H1 (cell line): ENCODE results near the gene NRXN2. TPM values are rescaled to one million over a fixed set of nuclear protein-coding genes. Genes with fewer than 3 reads are reported as not detected.

ENCODE experiments used
- ASH2L ChIP-seq: fragments of 200-600, 300-600 bp; sonication (generic); IDR thresholded peaks from one replicate; pipeline ENCODE4 v1.7.1; 2017; ENCODE audit warnings: low read length
- BCL11A ChIP-seq, 2 experiments: IDR thresholded peaks; one replicate each; pipeline ENCODE4 v1.6.1; 2011; ENCODE audit warnings: low read depth in 2 of 2, low read length in 2 of 2, mild to moderate bottlenecking in 2 of 2
- CHD2 ChIP-seq: IDR thresholded peaks from 2 replicates; pipeline ENCODE4 v1.6.1; 2012; ENCODE audit warnings: low read length, improper control_type of control experiment
- KDM4A ChIP-seq: IDR thresholded peaks from one replicate; pipeline ENCODE4 v1.7.1; 2012; ENCODE audit warnings: low read depth, mild to moderate bottlenecking, moderate library complexity, low read length, inconsistent platforms; ENCODE audit not compliant: severe bottlenecking
- MAFK ChIP-seq: IDR thresholded peaks from 2 replicates; pipeline ENCODE4 v1.6.1; 2012; ENCODE audit warnings: low read depth, mild to moderate bottlenecking, improper control_type of control experiment, low read length
- PHF8 ChIP-seq: fragments of 200-600 bp; sonication (generic); conservative IDR thresholded peaks from 2 replicates; pipeline ENCODE4 v1.7.1; 2012; ENCODE audit warnings: low read depth, mild to moderate bottlenecking, inconsistent platforms, low read length, moderate library complexity
- RAD21 ChIP-seq, 2 experiments: IDR thresholded peaks in 1 of 2; conservative IDR thresholded peaks in 1 of 2; 2 replicates each; pipeline ENCODE4 v1.6.1; 2011; ENCODE audit warnings: low read depth in 2 of 2, low read length in 2 of 2, improper control_type of control experiment in 1 of 2, inconsistent platforms in 1 of 2, mild to moderate bottlenecking in 1 of 2, moderate library complexity in 1 of 2
- RFX5 ChIP-seq: IDR thresholded peaks from 2 replicates; pipeline ENCODE4 v1.6.1; 2011; ENCODE audit warnings: low read depth, low read length, improper control_type of control experiment, borderline replicate concordance
- RNF2 ChIP-seq: fragments of 200-900, 300-1000 bp; sonication (generic); IDR thresholded peaks from 2 replicates; pipeline ENCODE4 v1.7.1; 2016; ENCODE audit warnings: borderline replicate concordance, low read depth, mild to moderate bottlenecking, antibody characterized with exemption, low read length; ENCODE audit not compliant: poor library complexity, severe bottlenecking; ENCODE audit errors: missing control alignments
- SP4 ChIP-seq: IDR thresholded peaks from 2 replicates; pipeline ENCODE4 v1.6.1; 2012; ENCODE audit warnings: low read length, inconsistent platforms
- SUZ12 ChIP-seq: fragments of 200-600 bp; sonication (generic); IDR thresholded peaks from 2 replicates; pipeline ENCODE4 v1.6.1; 2012; ENCODE audit warnings: mild to moderate bottlenecking, inconsistent platforms, low read length, moderate library complexity, mixed read lengths
- TAF1 ChIP-seq: IDR thresholded peaks from 2 replicates; pipeline ENCODE4 v1.6.1; 2011; ENCODE audit warnings: mild to moderate bottlenecking, low read depth, low read length
- TAF7 ChIP-seq: optimal IDR thresholded peaks from 2 replicates; pipeline ENCODE3; 2011; ENCODE audit warnings: low read depth, mild to moderate bottlenecking, inconsistent platforms, low read length, moderate library complexity, borderline replicate concordance
- TBP ChIP-seq: IDR thresholded peaks from 2 replicates; pipeline ENCODE4 v1.6.1; 2011; ENCODE audit warnings: low read depth, low read length, improper control_type of control experiment
- YY1 ChIP-seq: IDR thresholded peaks from 2 replicates; pipeline ENCODE4 v1.6.1; 2011; ENCODE audit warnings: low read depth, mild to moderate bottlenecking, low read length
- ZNF274 ChIP-seq: IDR thresholded peaks from 2 replicates; pipeline ENCODE4 v1.7.0; 2012; ENCODE audit warnings: low read length, borderline replicate concordance; ENCODE audit errors: extremely low read depth
- polyA plus RNA-seq, 7 experiments: library from polyadenylated mRNA; depleted of rRNA in 3 of 7; stranded (reverse) in 5 of 7; unstranded in 2 of 7; fragments of >200 nt in 5 of 7; fragments of 200-250 nt in 2 of 7; gene quantifications; 1 replicate in 5 of 7; 2 replicates in 1 of 7; 4 replicates in 1 of 7; pipeline versions ENCODE4 v1.2.1 to v1.2.3, GENCODE V29; 2011 to 2013; ENCODE audit warnings: missing spikeins in 2 of 7, mixed read lengths in 2 of 7
- total RNA-seq: library from RNA; stranded (reverse); fragmentation: NEBNext Ultra II Directional; extraction: Animal tissue kit (Norgen Biotek cat#: 25700); gene quantifications from 2 replicates; pipeline ENCODE4 v1.2.1, GENCODE V29; 2021
- TF ChIP-seq, protein P1 (sequence below), 3 experiments: IDR thresholded peaks; 1 replicate in 2 of 3; 2 replicates in 1 of 3; pipeline versions ENCODE4 v1.5.1 to v1.6.1; 2011; ENCODE audit warnings: low read length in 3 of 3, mild to moderate bottlenecking in 3 of 3, inconsistent platforms in 2 of 3, low read depth in 1 of 3, moderate library complexity in 1 of 3; ENCODE audit not compliant: insufficient read depth in 1 of 3; ENCODE audit errors: control extremely low read depth in 1 of 3
- TF ChIP-seq, protein P2 (sequence below): IDR thresholded peaks from 2 replicates; pipeline ENCODE4 v1.6.1; 2012; ENCODE audit warnings: inconsistent platforms

Gene NRXN2
- total and polyA plus RNA-seq, 2 of the 8 experiments (the other 6 are each of a cell fraction or from before 2014, with no cell fraction given): 1.3 to 11.5 TPM

DNA sequence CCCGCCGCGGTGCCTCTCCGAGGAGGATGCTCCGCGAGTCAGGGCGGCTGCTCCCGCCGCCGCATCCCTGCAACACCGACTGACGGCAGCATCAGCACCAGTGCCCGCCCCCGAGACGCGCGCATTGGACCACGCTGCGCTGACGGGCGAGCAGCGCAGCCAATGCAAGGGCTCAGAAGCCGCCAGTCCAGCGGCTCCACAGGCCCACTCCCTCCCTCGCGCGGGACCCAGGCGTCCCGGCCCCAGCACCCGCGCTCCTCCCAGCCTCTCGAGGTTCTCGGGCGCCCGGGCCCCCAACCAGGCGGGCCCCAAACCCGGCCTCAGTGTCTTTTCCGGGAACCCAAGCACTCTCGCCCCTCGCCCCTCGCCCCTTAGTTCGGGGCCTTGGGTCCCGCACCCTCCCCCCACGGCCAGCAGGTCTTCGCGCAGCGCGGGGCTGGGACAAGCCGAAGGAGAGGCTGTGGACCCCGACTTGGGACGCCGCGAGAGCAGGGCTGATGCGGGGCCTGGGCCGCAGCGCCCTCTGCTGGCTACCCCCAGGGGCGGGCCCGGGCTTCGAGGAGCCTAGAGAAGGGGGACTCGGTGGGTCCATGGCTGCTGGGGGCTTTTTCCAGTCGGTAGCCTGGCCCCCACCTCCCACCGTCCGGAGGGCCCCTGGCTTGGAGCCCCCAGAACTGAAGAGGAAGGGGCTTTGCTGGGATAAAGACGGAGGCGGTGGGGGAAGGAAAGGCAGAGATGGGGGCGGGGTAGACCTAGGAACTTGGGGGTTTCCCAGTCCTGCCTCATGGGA lies at the start of gene NRXN2 (continued):
- TF ChIP-seq SP4: no peak
- TF ChIP-seq CHD2: peak; percentile 80
- peak; percentile 43 for TF ChIP-seq TAF7
- TF ChIP-seq MAFK: no peak
- peak; percentile 45 for TF ChIP-seq ASH2L
- no peak for TF ChIP-seq BCL11A (IDR thresholded peaks at IDR 0.05; ENCODE audit: low read depth in 2 of 2, low read length in 2 of 2)
- peak; percentile 74 to 84 for TF ChIP-seq RAD21 (IDR thresholded peaks at IDR 0.05 in 1 of 2, conservative IDR thresholded peaks at IDR 0.05 in 1 of 2; ENCODE audit: low read depth in 2 of 2, low read length in 2 of 2)
- peak; percentile 25; the same call in 1 of the 2 replicates for TF ChIP-seq YY1
- TF ChIP-seq RNF2: no peak
- TF ChIP-seq, protein P1, sequence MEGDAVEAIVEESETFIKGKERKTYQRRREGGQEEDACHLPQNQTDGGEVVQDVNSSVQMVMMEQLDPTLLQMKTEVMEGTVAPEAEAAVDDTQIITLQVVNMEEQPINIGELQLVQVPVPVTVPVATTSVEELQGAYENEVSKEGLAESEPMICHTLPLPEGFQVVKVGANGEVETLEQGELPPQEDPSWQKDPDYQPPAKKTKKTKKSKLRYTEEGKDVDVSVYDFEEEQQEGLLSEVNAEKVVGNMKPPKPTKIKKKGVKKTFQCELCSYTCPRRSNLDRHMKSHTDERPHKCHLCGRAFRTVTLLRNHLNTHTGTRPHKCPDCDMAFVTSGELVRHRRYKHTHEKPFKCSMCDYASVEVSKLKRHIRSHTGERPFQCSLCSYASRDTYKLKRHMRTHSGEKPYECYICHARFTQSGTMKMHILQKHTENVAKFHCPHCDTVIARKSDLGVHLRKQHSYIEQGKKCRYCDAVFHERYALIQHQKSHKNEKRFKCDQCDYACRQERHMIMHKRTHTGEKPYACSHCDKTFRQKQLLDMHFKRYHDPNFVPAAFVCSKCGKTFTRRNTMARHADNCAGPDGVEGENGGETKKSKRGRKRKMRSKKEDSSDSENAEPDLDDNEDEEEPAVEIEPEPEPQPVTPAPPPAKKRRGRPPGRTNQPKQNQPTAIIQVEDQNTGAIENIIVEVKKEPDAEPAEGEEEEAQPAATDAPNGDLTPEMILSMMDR (IDR thresholded peaks at IDR 0.05; ENCODE audit: control extremely low read depth in 1 of 3, insufficient read depth in 1 of 3, low read depth in 1 of 3, low read length in 3 of 3): peak in 2 of 3 experiments; percentile 90 to 91; a peak in 3 of 4 replicates
- peak; percentile 61 for TF ChIP-seq KDM4A
- TF ChIP-seq RFX5: no peak
- peak; percentile 55; the same call in 1 of the 2 replicates for TF ChIP-seq TBP
- peak; percentile 47; the same call in 1 of the 2 replicates for TF ChIP-seq PHF8
- no peak for TF ChIP-seq SUZ12
- TF ChIP-seq, protein P2, sequence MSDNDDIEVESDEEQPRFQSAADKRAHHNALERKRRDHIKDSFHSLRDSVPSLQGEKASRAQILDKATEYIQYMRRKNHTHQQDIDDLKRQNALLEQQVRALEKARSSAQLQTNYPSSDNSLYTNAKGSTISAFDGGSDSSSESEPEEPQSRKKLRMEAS: peak; percentile 11; the same call in 1 of the 2 replicates
- TF ChIP-seq TAF1: peak; percentile 27; the same call in 1 of the 2 replicates
- TF ChIP-seq ZNF274: no peak
